ENCODE data around the gene TBCD.
"Not testable (repeated sequence)": the region's sequence is repeated elsewhere in the genome, so short reads cannot be mapped to it uniquely, and the experiment has no call there.

Gene TBCD

DNA sequence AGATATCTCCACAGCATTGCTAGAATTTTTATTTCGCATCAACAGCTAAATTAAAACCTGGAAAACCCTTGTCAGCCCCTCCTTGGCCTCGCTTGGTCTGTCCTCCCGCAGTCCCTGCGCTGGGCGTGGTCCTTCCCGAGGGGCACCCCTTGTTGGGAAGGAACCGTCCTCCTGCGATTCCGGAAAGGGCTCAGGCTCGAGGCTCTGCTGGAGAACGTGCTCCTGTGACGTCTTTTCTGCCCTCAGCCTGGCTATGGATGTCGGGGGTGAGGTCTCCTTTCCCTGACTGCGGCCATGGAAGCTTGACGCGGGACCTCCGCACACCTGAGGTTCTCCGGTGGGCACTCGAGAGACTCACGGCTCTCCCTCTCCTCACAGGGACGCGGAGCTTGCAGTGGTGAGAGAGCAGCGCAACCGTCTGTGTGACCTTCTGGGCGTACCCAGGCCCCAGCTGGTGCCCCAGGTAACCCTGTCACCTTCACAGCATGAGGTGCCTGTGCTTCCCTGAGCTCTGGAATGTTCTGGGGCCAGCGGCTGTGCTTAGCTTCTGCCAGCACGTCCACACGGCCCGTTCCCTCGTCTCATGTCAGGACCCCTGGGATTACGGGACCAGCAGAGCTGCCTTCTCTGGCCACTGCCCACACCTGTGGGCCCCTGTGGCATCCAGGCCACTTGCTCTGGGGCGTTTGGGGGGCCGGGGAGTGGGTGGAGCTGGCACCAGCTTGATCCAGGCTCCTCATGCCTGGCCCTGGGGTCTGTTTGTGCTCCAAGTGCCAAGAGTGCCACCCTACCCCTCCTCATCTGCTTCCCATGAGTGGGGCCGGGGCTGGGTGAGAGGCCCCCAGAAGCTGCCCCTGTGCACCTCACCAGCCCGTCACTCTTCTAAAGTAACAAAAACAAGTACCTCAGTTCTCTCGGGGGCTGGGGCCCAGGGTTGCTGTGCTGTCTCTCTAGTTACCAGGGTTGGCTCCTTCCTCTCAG, 189.4 kb downstream of the TBCD start:
- DNase-seq: no peak

DNA sequence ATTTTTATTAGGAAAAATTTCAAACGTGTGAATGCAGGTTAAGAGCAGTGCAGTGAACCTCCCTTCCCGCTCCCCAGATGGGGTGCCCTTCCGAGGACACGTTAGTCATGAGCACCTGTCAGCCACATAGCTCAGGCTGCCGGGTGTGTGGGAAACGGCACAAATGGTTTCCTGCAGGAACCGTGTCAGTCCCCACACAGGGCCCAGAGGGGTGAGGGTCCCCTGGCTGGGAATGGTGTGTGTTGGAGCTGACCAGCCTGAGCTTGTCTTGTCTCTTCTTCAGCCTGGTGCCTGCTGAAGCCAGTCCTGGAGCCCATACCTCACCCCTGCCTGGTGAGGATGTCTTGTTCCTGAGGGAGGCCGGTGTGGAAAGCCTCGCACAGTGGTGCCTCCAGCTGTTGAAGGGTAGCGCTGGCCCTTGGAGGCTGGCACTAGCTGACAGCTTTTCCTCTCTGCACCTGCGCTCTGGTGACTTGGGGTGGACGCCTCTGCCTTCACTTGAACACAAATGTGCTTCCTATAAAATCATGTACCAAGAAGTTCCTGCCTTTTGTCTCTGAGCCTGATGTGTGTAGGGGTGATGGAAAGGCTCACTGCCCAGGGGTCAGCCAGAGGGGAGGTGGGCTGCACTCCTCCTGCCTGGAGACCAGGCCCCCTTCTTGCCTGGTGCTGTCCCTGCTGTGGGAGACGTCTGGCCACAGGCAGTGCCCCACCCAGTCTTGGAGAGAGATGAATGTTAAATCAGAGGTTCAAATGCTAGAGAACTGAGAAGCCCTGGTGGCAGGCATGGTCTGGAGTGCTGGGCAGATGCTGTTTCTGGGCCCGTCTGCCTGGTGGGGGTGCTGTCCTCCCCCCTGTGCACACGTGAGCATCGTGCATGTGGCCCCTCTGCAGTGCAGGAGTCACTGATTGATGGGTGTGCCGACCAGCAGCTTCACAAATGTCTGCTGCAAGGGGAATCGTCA, 190.6 kb downstream of the TBCD start:
- no peak for DNase-seq

DNA sequence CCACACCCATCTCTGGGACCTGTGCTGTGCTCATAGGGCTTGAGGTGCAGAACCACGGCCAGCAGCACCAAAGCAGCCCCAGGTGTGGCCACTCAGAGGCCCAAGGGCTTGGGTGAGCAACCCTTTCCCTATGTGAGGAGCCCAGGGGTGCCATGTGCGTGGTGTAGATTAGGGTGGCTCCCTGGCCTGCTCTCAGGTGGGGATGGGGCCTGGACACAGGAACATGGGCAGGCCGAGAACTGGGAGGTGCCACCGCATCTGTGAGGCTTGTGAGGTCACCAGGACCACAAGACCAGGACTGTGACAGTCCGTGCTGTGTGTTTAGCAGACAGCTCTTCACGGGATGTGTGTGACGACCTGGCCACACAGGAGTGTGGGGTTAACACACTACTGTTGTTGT, 191.5 kb downstream of the TBCD start:
- no peak for DNase-seq

DNA sequence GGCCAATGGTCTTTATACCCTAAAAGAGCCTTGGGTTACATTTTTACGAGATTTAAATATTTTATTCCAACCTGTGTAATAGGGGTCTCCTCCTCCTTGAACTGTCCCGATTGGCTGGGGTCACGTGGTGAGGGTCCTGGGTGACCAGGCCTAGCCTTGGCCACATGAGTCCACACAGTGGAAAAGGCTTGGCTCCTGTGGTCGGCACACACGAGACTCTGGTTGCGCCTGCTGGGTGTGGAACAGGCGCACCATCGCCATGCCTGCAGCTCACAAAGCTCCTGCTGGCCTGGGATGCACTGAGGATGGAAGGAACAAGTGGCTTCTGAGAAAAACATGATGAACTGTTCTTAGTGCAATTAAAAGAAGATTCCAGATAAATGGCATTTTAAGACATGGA, 191.9 kb downstream of the TBCD start:
- DNase-seq: no peak

DNA sequence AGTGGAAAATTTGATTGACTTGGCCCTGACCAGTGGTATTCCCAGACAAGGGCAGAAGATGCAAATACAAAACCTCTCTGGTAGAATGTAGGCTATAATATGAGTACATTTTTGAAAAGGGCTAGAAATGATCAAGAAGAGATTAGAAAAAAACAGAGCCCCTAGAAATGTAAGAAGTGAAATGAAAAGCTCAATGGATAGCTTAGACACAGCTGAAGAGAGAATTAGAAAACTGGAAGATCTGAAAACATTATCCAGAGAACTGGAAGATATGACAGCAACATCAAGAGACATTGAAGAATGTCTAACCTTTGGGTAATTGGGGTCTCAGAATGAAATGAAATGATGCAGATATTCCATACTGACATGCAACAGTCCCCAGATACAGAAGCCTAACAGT, 193.1 kb downstream of the TBCD start:
- DNase-seq: no peak

DNA sequence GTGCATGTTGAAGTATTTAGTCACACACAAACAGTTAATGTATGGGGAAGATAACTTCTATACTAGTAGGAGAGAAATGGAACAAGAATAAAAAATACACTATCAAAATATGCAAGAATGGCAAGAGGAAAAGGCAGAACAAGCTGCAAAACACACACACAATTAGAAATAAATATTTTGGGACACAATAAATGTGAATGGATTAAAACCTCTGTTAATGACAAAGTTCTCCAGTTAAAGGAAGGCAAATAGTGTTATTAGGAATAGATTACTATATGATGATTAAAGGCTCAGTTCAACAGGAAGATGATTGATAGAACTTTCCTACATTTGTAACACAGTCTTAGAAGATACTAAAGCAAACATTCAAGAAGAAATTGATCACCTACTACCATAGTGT, 194.2 kb downstream of the TBCD start:
- DNase-seq: no peak

DNA sequence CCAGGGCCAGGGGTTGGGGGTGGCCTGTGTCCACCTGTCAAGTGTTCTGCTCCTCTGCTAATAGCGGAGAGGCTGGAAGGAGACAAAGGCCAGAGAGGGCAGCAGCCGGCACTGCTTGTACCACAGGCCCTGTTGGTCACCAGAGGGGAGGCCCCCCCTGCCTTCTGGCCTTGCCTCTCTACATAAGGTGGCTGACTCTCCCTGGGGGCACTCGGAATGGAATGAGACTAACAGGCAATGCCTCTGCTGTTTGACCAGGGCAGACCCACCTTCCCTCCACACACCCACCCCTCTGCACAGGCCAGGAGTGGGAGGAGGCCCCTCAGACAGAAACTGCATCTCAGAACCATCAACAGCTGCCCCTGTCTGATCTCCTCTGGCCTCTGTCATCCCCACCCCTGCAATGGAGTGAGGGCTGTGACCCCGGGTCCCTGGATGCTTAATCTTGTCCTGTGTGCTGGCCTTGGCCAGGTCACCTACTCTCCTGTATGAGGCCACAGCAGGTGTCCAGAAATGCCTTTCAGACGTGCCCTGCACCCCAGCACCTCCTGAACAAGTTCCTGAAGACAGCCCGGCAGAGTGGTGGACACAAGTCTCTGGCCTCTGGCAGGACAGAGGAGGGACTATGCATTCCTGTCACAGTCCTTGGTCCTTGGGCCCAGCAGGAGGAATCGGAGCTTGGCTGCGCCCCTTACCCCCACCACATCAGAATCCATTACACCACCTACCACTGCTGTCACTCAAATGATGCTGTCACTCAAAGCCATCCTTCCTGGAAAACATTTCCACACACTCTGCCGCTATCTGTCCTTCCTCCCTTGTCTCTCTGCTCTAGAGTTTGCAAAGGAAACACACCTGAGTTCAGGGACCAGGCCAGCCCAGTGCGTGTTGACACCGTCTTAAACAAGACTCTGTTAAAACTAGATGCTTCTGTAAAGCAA, 195.5 kb downstream of the TBCD start:
- no peak for DNase-seq

DNA sequence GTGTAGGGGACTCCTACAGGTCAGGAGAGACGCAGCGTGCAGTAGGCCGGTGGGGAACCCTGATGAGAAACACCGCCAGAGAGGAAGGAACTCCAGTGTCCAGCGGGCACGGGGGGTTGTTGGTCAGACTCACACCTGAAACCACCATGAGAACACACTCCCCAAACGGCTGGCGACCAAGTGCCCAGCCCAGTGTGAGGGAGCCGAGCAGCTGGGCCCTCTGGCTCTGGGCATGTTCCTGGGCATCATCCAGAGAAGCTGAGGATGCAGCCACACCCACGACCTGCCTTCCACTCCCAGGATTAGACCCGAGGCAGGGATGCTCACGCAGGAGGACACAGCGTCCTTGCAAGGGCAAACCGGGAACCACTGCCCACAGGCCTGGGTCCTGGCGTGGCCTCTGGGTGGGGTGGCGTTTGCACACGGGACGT, 196.2 kb downstream of the TBCD start:
- DNase-seq: no peak

DNA sequence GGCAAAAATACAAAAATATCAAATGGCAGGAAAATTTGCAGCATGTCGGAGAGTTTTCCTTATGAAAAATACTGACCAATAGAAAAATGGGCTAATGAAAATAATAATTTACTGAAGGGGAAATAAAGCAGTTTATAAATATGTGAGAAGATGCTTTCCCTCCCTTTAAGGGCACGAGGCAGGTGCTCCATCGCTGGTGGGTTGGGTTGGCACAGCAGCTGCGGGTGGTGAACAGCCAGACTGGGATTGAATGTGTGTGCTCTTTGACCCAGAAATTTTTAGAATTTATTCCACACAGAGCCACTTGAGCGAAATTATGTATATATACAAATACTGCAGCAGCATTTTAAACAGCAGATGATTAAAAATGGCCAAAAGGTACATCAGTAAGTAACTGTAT, 197.1 kb downstream of the TBCD start:
- no peak for DNase-seq

DNA sequence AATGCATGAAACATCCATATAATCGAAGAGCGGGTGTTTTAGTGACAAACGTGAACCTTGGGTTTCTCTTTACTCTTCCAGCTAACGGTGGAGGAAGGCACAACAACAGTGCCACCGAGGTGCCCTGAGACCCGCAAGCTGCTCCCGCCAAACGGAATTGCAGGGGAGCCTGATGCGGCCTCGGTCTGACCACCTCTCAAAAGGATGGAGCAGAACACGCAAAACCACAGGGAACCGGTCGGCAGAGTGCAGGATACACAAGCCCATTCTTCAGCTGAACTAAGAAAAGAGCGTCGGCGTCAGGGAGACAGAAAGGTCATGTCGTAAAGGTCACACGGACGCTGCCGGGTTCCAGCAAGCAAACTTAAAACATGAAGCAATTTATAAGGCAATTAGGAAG, 197.5 kb downstream of the TBCD start:
- no peak for DNase-seq

DNA sequence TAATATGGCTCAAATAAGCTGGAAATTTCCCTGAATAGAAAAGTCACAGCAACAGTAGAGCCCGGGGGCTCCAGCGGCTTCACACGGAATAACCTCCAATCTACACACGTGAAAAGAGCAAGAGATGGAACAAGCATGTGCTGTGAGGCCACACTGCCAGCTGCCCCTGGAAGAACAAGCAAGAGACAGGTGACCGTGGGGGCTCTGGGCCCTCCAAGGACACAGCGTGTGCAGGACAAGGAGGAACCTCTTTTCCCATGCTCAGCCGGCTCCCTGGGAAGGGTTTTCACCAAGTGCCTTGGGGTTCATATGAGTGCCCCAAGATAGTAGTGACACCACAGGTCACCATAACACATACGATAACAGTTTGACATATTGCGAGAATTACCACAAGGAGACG, 198.1 kb downstream of the TBCD start:
- no peak for DNase-seq

DNA sequence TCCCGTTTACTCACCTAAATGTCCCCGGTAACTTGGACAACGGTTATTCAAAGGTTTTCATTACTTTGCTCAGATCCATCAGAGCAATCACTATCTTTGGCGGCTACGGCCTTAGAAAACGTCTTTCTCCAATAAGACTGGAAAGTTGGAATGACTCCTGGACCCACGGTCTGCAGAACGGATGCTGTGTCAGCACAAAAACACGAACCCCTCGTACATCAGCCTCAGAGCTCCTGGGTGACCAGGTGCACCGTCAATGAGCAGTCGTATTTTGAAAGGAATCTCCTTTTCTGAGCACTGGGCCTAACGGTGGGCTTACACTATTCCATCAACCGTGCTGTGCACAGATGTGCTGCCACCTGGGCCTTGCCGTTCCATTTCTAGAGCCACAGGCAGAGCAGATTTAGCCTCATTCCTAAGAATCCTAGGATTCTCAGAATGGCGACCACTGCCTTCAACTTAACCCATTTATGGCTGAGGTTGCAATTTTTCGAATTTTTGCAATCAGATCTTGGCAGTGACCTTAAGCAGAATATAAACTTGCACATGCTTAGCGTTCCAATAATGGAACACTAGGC, 198.7 kb downstream of the TBCD start:
- no peak for DNase-seq

DNA sequence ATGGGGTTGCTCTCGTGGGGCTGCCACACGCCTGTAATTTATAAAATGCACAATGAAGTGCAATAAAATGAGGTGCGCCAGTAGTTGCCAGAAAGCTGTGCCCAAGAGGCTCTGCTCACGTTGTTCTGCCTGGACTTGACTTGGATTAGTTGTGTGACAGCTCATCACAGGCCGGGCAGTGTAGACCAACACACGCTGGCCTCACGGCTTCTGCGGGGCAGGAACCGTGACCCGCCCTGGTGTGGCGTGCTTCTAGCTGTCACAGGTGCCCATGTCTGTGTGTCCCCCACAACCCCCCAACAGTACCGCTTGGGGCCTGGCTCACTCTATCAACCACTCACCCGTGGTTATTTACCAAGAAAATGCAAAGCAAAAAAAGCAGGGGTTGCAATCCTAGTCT, 200.2 kb downstream of the TBCD start:
- no peak for DNase-seq

DNA sequence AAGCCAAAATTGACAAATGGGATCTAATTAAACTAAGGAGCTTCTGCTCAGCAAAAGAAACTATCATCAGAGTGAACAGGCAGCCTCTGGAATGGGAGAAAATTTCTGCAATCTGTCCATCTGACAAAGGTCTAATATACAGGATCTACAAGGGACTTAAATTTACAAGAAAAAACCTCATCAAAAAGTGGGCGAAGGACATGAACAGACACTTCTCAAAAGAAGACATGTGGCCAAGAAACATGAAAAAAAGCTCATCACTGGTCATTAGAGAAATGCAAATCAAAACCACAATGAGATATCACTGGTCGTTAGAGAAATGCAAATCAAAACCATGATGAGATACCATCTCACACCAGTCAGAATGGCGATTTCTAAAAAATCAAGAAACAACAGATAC, 203.2 kb downstream of the TBCD start:
- not testable (repeated sequence) for DNase-seq

DNA sequence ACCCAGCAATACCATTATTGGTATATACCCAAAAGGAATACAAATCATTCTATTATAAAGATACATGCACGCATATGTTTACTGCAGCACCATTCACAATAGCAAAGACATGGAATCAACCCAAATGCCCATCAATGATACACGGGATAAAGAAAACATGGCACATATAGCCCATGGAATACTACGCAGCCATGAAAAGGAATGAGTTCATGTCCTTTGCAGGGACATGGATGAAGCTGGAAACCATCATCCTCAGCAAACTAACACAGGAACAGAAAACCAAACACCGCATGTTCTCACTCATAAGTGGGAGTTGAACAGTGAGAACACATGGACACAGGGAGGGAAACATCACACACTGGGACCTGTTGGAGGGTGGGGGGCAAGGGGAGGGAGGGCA, 203.8 kb downstream of the TBCD start:
- not testable (repeated sequence) for DNase-seq

DNA sequence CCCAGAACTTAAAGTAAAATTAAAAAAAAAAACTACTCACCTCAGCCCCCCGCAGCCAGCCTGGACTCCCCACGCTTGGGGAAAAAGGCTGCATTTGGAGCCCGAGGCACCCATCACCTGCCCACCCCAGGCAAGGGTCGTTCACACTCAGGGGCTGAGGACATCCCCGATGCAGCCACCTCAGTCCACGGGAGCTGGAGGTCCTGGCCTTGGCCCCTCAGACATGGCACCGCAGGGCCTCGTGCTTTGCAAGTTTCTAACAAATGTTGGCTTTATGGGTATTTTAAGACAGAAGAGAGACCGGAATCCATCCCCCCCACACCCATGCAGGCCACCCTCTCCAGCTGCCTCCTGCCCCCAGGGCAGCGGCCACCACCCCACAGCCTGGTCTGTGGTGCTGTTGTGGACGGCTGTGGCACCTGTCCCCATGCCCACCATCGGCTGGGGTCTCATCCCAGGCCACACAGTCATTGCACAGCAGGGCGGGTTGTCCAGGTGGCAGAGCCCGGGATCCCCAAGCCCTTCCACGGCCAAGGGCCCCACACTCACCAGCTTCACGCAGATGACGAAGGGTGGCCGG, 204.4 kb downstream of the TBCD start:
- no peak for DNase-seq

DNA sequence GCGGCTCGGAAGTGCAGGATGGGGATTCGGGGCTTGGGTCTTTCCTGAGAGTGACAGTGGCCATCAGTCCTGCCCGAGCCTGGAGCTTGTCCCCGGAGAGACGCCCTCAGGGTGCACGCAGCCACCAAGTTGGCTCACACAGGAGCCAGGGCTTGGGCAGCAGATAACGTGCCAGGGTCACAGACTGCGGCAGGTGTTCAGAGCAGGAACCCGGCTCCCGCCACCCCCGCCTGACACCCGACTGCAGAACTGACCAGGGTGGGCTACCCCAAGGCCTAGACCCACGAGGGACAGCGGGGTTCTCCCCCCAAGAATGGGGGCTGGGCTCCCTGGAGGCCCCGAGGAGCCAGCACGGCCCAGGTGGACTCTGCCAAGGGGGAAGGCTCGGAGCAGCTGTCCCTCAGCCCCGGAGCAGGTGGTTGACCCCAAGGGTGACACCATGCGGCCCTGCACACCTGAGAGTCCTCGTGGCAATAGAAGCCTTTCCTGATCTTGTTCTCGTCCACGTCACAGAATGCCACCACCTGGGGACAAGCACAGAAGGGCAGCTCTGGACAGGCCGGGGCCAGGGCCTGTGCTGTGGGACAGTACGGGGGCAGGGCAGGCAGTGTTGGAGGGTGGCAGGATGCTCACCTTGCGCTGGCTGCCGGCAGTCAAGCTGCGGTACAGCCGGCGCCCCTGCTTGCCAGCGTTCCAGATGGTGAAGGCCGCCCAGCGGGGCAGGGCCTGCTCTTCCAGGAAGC, 205.0 kb downstream of the TBCD start:
- DNase-seq: no peak

DNA sequence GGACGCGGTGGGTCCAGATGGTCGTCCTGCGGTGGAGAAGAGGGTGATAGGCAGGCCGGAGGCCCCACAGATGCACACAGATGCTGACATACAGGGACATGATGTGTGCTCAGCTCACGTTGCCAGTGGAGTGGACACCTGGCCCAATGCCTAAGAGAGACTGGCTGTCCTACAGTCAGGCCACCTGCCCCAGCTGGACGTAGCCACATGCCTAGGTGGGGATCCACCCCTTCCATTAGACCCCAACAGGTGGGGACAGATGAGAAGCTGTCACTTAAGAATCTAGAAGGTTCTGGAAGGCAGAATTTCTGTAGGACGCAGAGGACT, 205.6 kb downstream of the TBCD start:
- DNase-seq: no peak

DNA sequence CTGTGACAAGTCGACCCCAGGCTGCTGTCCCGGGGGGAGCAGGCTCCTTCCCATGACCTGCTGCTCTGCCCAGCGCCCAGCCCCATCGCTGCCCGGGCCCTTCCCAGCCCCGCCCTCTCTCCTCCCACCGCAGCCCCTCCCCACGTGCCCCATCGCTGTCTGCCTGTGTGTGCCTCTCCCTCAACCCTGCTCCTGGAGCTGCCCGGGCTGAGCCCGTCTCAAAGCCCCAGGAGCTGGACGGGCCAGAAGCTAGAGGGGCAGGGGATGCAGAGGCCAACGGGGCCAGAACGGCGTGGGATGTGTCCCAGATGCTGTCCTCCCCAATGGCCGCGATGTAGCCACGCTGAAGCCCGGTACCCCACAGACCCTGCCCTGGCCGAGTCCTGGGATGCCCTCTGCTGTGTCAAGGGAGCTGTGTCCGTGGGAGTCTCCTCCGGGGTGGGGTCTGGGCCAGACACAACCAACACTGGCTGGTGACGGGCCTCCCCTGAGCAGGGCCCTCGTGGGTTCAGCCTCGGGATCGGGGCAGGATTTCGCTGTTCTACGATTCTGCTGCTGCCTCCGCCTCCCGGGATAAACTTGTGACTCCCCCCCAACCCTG, 206.2 kb downstream of the TBCD start:
- no peak for DNase-seq

DNA sequence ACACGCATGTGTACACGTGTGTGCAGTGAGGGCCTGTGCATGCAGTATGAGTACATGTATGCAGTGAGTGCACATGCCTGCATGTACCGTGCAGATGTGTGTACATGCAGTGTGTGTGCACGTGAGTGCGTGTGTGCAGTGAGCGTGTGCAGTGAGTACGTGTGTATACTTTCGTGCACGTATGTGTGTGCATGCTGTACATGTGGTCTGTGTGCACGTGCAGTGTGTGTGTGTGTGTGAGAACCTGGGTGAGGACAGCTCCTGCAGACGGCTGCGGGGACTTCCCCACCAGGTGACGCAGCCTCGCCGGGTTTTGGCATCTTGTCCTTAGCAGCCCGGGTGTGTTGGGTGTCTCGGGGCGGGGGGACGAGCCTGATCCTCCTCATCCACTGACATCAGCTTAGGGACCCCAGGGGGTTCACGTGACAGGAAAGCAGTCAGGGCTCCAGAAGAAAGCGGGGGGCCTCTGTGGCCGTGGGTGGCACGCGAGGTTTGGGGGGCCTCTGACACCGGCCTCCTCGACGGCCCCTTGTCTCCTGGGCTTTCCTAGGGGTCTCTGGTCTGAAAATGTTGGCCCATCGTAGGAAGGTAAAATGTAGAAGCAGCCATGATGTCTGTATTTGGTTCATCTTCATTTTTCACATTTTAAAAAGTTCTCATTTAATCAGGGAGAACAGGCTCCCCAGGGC, 207.5 kb downstream of the TBCD start:
- DNase-seq: no peak
